Limb (tissue), 2 donors: ENCODE results near the gene SLC34A3.
"Not testable (repeated sequence)": the region's sequence is repeated elsewhere in the genome, so short reads cannot be mapped to it uniquely, and the experiment has no call there.

Experiments used
- DNase-seq, 2 donors: peaks; one replicate each; pipeline ENCODE4 v3.0.0-alpha.2; 2016; ENCODE audit errors: extremely low spot score in 2 of 2

The SLC34A3 gene

GRCh38 chr9:137228968-137229896, 1.5 kb upstream of the SLC34A3 start:
- DNase-seq: no peak

- DNase-seq: no peak
Observed at GRCh38 chr9:137229903-137230704, 597 bp upstream of the SLC34A3 start.

- DNase-seq: no peak
Observed at GRCh38 chr9:137231372-137232039, 805 bp downstream of the SLC34A3 start.

- DNase-seq: no peak
Observed at GRCh38 chr9:137232101-137232500, 1.4 kb downstream of the SLC34A3 start.

GRCh38 chr9:137232510-137232909, 1.8 kb downstream of the SLC34A3 start:
- no peak for DNase-seq

- no peak for DNase-seq
Observed at GRCh38 chr9:137233143-137233980, 2.7 kb downstream of the SLC34A3 start.

GRCh38 chr9:137234055-137234697, 3.5 kb downstream of the SLC34A3 start:
- DNase-seq: no peak

GRCh38 chr9:137234758-137235423, 4.2 kb downstream of the SLC34A3 start:
- no peak for DNase-seq

GRCh38 chr9:137235424-137236237, 4.9 kb downstream of the SLC34A3 start:
- no peak for DNase-seq

- DNase-seq: peak; percentile 83 to 91
Observed at GRCh38 chr9:137236238-137236935, 5.7 kb downstream of the SLC34A3 start.

GRCh38 chr9:137236936-137237421, 6.3 kb downstream of the SLC34A3 start:
- DNase-seq: no peak

- no peak for DNase-seq
Observed at GRCh38 chr9:137237759-137238726, 7.3 kb downstream of the SLC34A3 start.

GRCh38 chr9:137239541-137240200, 9.0 kb downstream of the SLC34A3 start:
- not testable (repeated sequence) for DNase-seq

GRCh38 chr9:137240318-137240840, 9.7 kb downstream of the SLC34A3 start:
- peak; percentile 56 to 85 for DNase-seq

- peak; percentile 99 to 100 for DNase-seq
Observed at GRCh38 chr9:137240841-137241489, 10.3 kb downstream of the SLC34A3 start, which contains the start of gene TUBB4B. TSS of gene TUBB4B (plus strand) at chr9:137241287. CDS start at chr9:137241361, 74 bp downstream.
